A549 treated with DMSO at 1 μM for 4 hours (cell line): ENCODE data around the gene KNCN. TPM values are rescaled to one million over a fixed set of nuclear protein-coding genes. Genes with fewer than 3 reads are reported as not detected.

ENCODE experiments used
- total RNA-seq: library from RNA; stranded (reverse); fragments of 200-300 nt; extraction: Qiagen RNA extraction; gene quantifications from 5 replicates; pipeline ENCODE4 v1.2.3, GENCODE V29; 2022; ENCODE audit warnings: low read depth

KNCN gene
- total RNA-seq = not detected in 5 replicates

GRCh38 chr1:46551597-46552095 lies at the start of gene KNCN:
KNCN (minus strand) TSS chr1:46551647; CDS start chr1:46551215, 432 bp downstream.

Other genes starting within 250 kb of the KNCN start
- gene LRRC41, start 248.0 kb downstream of the KNCN start, total RNA-seq = 37.8 to 44.6 TPM (median 43.9 TPM) in 5 replicates
- 377 to 534 TPM (median 401 TPM) in 5 replicates for gene UQCRH, start 247.9 kb downstream of the KNCN start, total RNA-seq
- gene NSUN4, start 210.8 kb downstream of the KNCN start, total RNA-seq = 10.8 to 15.9 TPM (median 13.4 TPM) in 5 replicates
- 0.59 to 1.2 TPM (median 0.79 TPM) in 5 replicates for gene FAAH, start 157.3 kb downstream of the KNCN start, total RNA-seq
- 0.67 to 1.3 TPM (median 1.1 TPM) in 5 replicates for gene DMBX1, start 61.8 kb downstream of the KNCN start, total RNA-seq
- gene MKNK1, start 52.6 kb upstream of the KNCN start, total RNA-seq = 16.5 to 20.6 TPM (median 18.8 TPM) in 5 replicates
- 4.1 to 5.1 TPM (median 4.5 TPM) in 5 replicates for gene MOB3C, start 65.2 kb upstream of the KNCN start, total RNA-seq
- gene ATPAF1, start 116.7 kb upstream of the KNCN start, total RNA-seq = 32.1 to 37.9 TPM (median 35.0 TPM) in 5 replicates
- 0.16 TPM in 1 of 5 replicates, not detected in the others for gene TEX38, start 120.2 kb upstream of the KNCN start, total RNA-seq
- 22.5 to 31.6 TPM (median 27.8 TPM) in 5 replicates for gene EFCAB14, start 167.5 kb upstream of the KNCN start, total RNA-seq
- gene CYP4B1, start 247.4 kb upstream of the KNCN start, total RNA-seq = not detected in 5 replicates